ENCODE measurements around the gene PROSER1.
"Not testable (repeated sequence)": the region's sequence is repeated elsewhere in the genome, so short reads cannot be mapped to it uniquely, and the experiment has no call there.

Gene PROSER1

DNA sequence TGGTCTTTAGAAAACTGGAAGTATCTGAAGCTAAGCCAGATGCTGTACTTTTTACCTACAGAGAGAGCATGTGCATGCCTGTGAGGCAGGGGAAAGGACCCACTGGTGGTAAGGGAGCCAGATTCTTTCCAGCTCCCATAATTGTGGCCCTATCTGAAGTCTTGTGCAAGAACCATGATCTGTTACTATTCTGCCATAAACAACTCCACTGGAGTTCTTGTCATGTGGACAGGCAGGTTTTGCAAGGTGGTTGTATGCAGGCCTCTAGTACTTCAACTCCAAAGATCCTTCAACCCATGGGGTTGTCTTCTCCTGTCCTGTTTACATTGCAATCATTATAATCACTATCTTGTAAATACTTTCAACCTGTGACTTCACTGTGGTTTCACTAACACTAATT is 14.1 kb downstream of the PROSER1 start:
- DNase-seq: no peak

DNA sequence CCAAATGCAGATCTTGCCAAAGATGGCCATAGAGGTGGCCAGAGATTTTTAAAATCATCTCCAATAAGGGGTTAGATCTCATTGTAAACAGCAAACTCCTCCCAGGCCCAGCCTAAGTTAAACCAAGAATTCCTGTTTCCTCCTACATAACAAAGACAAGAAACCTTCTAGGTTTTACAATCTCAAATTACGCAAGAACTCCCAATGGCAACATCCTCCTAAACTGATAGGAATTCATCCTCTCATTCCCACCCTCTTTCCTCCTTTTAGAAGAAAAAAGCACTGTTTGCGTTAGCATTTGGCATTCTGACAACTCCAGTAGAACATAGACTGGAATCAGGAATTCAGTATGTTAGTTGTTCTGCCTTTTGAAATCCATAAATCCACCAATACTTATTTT is 14.6 kb downstream of the PROSER1 start:
- DNase-seq: no peak

- no peak for DNase-seq
These were observed 16.9 kb downstream of the PROSER1 start for GRCh38 chr13:39020853-39021462.

DNA sequence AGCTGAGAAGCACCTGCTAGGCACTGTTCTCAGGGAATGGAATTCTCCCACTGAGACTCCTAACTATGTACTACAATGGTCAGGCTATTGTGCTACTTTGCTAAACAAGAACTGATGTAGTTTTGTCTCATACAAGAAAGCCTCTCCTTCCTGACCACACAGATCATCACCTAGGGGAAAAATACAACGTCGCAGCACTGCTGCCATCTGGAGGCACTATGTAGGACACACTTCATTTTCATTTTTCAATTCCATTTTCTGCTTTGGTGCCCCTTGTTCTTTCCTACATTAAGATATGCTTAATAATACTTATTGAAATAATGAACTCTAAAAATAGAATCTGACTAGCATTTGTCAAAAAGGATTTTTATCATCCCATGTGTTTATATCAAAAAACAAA is 21.1 kb downstream of the PROSER1 start:
- no peak for DNase-seq

DNA sequence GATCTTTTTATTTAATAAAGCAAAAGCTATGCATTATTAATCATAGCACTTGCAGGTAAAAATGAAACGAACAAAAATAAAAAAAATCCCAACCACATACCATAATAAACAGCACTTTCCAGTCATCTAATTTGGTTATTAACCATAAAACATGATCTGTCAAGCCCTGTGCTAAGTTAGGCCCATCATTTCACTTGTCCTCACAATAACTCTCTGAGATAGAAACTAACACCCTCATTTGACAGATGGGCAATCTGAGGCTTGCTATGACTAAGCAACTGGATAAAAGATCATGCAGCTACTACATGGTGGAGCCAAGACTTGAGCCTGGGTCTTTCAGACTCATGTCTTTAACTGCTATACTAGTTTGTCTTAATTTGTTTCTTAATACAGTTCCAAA is 21.8 kb downstream of the PROSER1 start:
- DNase-seq: no peak

DNA sequence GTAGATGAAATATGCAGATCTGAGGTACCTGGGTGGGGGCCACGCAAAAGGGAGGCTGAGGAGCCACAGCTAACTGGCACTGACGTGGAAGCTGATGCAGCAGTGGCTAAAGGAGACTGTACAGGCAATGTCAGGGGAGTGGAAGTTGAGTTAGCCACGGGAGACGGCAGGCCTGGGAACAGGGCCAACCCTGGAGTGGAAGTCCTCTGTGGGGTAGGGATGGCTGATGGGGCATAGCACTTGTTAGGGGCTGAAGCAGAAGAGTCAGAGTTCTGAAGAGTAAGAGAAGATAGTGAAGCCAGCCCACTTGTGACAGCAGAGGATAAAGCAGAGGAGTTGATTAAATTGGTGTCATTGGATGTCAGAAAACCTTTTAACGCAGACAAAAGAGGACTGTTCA is 24.4 kb downstream of the PROSER1 start:
- DNase-seq: no peak

- no peak for DNase-seq
These were observed 25.3 kb downstream of the PROSER1 start for GRCh38 chr13:39012608-39013007.

- not testable (repeated sequence) for DNase-seq
These were observed 31.3 kb downstream of the PROSER1 start for GRCh38 chr13:39006371-39007111.

GRCh38 chr13:38998739-38999138 is 39.1 kb downstream of the PROSER1 start:
- no peak for DNase-seq

GRCh38 chr13:38993381-38993780 is 44.5 kb downstream of the PROSER1 start:
- DNase-seq: no peak

- DNase-seq: no peak
These were observed 47.2 kb downstream of the PROSER1 start, which contains the start of gene STOML3 for GRCh38 chr13:38990693-38991092. STOML3 (minus strand) TSS chr13:38990831; CDS start chr13:38990721, 110 bp downstream.

GRCh38 chr13:38981096-38981495 is 56.8 kb downstream of the PROSER1 start:
- no peak for DNase-seq

GRCh38 chr13:38980750-38981078 is 57.2 kb downstream of the PROSER1 start:
- no peak for DNase-seq

GRCh38 chr13:38979891-38980749 is 57.8 kb downstream of the PROSER1 start:
- no peak for DNase-seq

GRCh38 chr13:38970380-38971051 is 67.4 kb downstream of the PROSER1 start:
- no peak for DNase-seq

- no peak for DNase-seq
These were observed 68.7 kb downstream of the PROSER1 start for GRCh38 chr13:38969187-38969586.

DNA sequence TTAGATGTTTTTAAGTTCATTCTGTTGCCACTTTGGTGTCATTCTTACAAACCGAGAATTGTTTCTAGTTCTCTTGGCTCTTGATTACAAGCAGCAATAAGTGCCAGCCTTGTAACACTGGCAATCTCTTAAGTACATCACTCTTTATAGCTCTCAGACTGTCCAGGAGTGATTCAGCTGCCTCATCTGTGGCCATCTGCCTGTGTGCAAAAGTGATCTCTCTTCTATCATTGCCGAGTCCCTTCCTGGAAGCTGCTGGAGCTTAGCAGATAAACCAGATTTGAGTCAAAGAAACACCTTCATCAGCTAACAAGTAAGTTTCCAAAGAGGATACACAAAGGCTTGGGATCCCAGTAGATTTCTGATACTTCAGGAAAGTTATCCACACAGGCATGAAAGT is 70.4 kb downstream of the PROSER1 start:
- DNase-seq: no peak

- no peak for DNase-seq
These were observed 72.6 kb downstream of the PROSER1 start for GRCh38 chr13:38965281-38965680.

GRCh38 chr13:38960175-38960574 is 77.7 kb downstream of the PROSER1 start:
- no peak for DNase-seq
